ENCODE data around the gene IQGAP1.

Gene IQGAP1

DNA sequence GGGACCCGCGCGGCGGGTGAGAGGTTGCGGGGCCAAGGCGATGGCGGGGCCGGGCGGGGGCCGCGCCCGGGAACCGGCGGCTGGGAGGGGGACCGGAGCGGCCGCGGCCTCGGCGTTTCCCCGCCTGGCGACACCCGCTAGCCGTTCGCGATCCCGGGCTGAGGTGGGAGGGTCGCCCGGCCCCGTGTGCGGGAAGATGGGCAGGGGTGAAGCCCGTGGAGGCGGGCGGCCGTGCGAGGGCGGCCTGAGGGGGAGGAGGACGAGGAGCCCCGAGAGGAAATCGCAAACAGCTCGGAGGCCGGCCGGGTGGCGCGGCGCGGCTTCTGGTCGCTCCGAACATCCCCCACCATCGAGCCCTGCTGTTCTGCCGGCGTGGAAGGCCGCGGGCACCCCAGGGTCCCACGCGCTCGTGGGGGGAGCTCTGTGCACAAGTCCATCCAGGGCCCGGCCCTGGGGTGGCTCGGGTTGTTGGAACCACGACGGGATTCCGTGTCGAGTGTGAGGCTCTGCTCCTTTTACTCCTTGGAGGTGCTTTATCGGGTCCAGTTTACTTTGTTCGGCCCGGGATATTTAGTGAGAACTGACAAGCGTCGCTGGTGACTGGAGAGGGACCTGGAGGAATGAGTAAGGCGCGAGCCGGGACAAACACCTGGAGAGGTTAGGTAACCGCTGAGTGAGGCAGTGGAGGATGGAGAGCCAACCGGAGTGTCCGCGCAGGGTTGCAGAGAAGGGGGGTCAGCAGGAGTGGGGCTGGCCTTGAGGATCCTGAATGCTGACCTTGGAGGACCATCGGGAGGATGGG, 142.4 kb downstream of the IQGAP1 start:
- H3K4me3 ChIP-seq (replicated peaks; ENCODE audit: low read depth, low read length), result peak overlapping the region; percentile 87
- TF ChIP-seq, protein P1, sequence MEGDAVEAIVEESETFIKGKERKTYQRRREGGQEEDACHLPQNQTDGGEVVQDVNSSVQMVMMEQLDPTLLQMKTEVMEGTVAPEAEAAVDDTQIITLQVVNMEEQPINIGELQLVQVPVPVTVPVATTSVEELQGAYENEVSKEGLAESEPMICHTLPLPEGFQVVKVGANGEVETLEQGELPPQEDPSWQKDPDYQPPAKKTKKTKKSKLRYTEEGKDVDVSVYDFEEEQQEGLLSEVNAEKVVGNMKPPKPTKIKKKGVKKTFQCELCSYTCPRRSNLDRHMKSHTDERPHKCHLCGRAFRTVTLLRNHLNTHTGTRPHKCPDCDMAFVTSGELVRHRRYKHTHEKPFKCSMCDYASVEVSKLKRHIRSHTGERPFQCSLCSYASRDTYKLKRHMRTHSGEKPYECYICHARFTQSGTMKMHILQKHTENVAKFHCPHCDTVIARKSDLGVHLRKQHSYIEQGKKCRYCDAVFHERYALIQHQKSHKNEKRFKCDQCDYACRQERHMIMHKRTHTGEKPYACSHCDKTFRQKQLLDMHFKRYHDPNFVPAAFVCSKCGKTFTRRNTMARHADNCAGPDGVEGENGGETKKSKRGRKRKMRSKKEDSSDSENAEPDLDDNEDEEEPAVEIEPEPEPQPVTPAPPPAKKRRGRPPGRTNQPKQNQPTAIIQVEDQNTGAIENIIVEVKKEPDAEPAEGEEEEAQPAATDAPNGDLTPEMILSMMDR (IDR thresholded peaks at IDR 0.05; ENCODE audit: low read depth, low read length, missing control alignments), result no peak
- DNase-seq (ENCODE audit: extremely low read depth, low read depth), result no peak

DNA sequence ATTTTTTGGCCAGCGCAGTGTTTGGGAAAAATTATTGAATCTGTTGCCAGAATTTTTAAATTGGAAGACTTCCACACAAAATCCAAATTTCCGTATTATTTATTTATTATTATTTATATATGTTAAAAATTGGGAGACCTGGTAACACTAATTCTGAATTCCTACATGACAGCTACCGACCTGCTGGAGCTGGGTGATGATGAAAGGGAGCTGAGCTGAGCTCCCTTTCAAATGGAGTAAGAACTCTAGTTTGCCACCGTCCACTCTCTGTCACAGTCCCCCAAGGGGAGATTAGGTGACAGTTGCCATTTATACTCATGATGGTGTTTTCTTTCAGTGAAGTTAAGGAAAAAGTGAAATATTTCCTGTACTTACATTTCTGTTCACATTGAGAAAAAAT, 143.1 kb downstream of the IQGAP1 start:
- H3K4me3 ChIP-seq (replicated peaks; ENCODE audit: low read depth, low read length), result peak overlapping the region; percentile 87
- TF ChIP-seq, protein P1 (IDR thresholded peaks at IDR 0.05; ENCODE audit: low read depth, low read length, missing control alignments), result no peak
- DNase-seq (ENCODE audit: extremely low read depth, low read depth), result no peak

DNA sequence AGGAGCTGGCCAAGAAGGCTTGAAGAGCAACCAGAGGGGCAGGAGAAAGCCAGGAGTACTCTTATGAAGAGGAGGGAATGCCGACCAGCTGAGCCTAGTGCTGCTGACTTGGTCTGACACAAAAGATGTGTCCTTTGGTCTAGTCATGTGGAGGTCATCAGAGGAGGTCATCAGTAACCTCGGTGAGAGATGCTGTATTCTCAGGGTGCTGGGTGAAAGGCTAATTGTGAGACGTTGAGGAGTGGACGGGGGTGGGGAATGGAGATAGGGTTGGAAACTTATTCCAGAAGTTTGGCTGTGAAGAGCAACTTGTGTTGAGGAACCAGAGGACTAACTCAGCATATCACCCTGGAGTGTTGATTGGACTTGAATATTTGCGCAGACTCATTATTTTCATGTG, 147.2 kb downstream of the IQGAP1 start:
- TF ChIP-seq, protein P1 (IDR thresholded peaks at IDR 0.05; ENCODE audit: low read depth, low read length, missing control alignments), result no peak
- H3K4me3 ChIP-seq (replicated peaks; ENCODE audit: low read depth, low read length), result no peak overlapping the region
- no peak for DNase-seq (ENCODE audit: extremely low read depth, low read depth)

DNA sequence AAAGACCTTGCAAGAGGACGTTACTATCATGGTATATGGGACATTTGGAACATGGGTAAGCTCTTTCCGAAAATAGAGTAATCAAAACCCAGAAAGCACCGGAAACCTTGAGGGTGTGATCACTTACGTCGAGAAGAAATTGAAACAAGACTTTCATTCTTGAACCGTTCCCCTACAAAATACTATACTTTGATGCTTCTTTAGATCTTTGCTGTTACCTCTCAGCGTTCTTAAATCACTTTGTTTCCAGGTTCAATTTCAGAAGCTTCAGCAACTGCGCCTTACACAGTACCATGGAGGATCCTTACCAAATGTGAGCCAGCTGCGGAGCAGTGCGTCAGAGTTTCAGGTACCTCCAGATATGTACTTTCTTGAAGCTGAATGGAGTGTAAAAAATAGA, 151.7 kb downstream of the IQGAP1 start:
- no peak for DNase-seq (ENCODE audit: extremely low read depth, low read depth)
- no peak overlapping the region for H3K4me3 ChIP-seq (replicated peaks; ENCODE audit: low read depth, low read length)
- TF ChIP-seq, protein P1 (IDR thresholded peaks at IDR 0.05; ENCODE audit: low read depth, low read length, missing control alignments), result no peak

DNA sequence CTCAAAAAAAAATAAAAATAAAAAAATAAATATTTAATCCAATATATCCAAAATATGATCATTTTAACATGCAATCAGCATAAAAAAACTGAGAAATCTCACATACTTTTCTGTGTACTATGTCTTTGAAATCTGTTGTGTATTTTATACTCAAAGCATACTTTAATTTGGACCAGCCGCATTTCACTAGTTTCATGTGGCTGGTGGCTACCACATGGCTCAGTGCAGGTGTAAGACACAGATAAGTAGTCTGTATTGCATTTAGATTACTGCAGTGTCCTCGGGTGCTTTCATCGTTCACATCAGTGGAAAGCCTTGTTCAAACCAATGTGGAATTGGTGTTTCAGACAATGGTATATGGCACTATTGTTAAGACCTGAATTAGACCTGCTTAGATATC, 152.7 kb downstream of the IQGAP1 start:
- TF ChIP-seq, protein P1 (IDR thresholded peaks at IDR 0.05; ENCODE audit: low read depth, low read length, missing control alignments), result no peak
- H3K4me3 ChIP-seq (replicated peaks; ENCODE audit: low read depth, low read length), result no peak overlapping the region
- DNase-seq (ENCODE audit: extremely low read depth, low read depth), result no peak

DNA sequence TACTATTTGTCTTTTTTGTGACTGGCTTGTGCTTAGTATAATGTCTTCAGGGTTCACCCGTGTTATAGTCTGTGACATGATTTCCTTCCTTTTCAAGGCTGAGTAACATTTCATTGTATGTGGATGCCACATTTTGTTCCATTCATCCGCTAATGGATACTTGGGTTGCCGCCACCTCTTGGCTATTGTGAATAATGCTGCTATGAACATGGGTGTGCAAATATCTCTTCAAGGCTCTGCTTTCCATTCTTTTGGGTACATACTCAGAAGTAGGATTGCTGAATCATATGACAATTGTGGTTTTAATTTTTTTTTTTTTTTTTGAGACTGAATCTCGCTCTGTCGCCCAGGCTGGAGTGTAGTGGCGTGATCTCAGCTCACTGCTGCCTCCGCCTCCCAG, 157.1 kb downstream of the IQGAP1 start:
- TF ChIP-seq, protein P1 (IDR thresholded peaks at IDR 0.05; ENCODE audit: low read depth, low read length, missing control alignments), result peak; percentile 7
- H3K4me3 ChIP-seq (replicated peaks; ENCODE audit: low read depth, low read length), result no peak overlapping the region
- no peak for DNase-seq (ENCODE audit: extremely low read depth, low read depth)

DNA sequence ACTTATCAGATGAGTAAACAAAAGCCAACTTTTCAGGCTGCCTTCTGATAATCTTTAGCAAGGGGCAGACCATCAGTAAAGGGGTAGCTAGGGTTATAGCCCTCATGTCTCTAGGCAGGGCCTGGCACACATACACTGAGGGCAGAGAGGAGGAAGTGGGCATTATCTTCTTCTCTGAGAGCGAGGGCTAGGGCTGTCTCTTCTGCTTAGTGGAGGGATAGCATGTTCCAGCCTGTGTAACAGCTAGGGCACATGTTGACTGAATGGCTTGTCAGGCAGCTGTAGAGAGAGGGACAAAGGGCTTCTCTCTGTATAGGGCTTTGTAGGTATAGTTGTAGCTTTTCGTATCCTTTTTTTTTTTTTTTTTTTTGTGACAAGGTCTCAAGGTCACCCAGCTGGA, 159.5 kb downstream of the IQGAP1 start:
- H3K4me3 ChIP-seq (replicated peaks; ENCODE audit: low read depth, low read length), result no peak overlapping the region
- TF ChIP-seq, protein P1 (IDR thresholded peaks at IDR 0.05; ENCODE audit: low read depth, low read length, missing control alignments), result no peak
- no peak for DNase-seq (ENCODE audit: extremely low read depth, low read depth)
